Measurements from ENCODE around the gene HDGFL3. TPM values are rescaled to one million over a fixed set of nuclear protein-coding genes. Genes with fewer than 3 reads are reported as not detected.

Gene HDGFL3
- total and polyA plus RNA-seq, 2 experiments from 2014 or later, result 68.6 to 135 TPM

DNA sequence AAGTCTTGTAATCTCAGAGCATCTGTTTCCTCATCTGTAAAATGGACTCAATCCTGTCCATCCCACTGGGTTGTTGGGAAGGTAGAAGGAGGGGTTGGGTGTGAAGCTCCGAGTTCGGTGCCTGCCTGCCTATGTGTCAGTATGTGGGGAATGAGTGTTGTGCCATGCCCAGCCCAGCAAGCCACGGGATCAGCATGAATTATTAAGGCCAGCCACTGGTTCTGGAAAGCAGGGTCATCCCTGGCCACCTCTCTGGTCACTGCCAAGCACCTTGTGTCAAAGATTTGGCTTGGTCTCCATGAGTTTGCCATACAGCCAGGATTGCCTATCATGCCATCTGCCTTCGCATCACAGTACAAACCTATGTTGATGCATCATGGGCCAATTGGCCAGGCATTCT is 88.7 kb downstream of the HDGFL3 start (continued):
- TF ChIP-seq, protein P1, sequence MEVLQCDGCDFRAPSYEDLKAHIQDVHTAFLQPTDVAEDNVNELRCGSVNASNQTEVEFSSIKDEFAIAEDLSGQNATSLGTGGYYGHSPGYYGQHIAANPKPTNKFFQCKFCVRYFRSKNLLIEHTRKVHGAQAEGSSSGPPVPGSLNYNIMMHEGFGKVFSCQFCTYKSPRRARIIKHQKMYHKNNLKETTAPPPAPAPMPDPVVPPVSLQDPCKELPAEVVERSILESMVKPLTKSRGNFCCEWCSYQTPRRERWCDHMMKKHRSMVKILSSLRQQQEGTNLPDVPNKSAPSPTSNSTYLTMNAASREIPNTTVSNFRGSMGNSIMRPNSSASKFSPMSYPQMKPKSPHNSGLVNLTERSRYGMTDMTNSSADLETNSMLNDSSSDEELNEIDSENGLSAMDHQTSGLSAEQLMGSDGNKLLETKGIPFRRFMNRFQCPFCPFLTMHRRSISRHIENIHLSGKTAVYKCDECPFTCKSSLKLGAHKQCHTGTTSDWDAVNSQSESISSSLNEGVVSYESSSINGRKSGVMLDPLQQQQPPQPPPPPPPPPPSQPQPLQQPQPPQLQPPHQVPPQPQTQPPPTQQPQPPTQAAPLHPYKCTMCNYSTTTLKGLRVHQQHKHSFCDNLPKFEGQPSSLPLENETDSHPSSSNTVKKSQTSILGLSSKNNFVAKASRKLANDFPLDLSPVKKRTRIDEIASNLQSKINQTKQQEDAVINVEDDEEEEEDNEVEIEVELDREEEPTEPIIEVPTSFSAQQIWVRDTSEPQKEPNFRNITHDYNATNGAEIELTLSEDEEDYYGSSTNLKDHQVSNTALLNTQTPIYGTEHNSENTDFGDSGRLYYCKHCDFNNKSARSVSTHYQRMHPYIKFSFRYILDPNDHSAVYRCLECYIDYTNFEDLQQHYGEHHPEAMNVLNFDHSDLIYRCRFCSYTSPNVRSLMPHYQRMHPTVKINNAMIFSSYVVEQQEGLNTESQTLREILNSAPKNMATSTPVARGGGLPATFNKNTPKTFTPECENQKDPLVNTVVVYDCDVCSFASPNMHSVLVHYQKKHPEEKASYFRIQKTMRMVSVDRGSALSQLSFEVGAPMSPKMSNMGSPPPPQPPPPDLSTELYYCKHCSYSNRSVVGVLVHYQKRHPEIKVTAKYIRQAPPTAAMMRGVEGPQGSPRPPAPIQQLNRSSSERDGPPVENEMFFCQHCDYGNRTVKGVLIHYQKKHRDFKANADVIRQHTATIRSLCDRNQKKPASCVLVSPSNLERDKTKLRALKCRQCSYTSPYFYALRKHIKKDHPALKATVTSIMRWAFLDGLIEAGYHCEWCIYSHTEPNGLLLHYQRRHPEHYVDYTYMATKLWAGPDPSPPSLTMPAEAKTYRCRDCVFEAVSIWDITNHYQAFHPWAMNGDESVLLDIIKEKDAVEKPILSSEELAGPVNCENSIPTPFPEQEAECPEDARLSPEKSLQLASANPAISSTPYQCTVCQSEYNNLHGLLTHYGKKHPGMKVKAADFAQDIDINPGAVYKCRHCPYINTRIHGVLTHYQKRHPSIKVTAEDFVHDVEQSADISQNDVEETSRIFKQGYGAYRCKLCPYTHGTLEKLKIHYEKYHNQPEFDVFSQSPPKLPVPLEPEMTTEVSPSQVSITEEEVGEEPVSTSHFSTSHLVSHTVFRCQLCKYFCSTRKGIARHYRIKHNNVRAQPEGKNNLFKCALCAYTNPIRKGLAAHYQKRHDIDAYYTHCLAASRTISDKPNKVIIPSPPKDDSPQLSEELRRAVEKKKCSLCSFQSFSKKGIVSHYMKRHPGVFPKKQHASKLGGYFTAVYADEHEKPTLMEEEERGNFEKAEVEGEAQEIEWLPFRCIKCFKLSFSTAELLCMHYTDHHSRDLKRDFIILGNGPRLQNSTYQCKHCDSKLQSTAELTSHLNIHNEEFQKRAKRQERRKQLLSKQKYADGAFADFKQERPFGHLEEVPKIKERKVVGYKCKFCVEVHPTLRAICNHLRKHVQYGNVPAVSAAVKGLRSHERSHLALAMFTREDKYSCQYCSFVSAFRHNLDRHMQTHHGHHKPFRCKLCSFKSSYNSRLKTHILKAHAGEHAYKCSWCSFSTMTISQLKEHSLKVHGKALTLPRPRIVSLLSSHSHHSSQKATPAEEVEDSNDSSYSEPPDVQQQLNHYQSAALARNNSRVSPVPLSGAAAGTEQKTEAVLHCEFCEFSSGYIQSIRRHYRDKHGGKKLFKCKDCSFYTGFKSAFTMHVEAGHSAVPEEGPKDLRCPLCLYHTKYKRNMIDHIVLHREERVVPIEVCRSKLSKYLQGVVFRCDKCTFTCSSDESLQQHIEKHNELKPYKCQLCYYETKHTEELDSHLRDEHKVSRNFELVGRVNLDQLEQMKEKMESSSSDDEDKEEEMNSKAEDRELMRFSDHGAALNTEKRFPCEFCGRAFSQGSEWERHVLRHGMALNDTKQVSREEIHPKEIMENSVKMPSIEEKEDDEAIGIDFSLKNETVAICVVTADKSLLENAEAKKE (CRISPR knock-in tag; IDR thresholded peaks at IDR 0.05), result no peak
- TF ChIP-seq JUNB (IDR thresholded peaks at IDR 0.05; ENCODE audit: unreplicated experiment), result no peak

DNA sequence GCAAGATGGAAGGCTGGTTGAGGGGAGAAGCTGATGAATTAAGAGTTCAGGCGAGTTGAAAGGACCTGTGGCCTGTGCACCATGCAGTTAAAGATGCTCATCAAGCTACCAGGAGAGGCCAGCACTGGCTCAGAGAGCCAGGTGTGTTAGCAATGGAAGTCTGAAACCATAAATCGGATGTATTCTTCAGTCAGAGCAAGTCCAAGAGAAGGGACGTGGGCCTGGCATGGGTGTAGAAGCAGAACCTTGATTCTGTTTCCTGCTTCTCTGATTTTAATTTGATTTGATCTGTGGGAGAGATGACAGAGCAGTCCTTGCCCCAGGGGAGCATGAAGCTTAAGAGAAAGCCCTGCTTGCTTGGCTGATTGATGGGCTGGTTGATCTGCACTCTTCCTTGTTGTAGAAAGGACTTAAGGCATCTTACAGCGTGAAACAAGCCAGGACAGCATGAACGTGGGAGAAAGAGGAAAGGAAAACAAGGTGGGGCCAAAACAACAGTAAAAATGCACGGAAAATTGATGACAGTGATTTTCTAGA is 89.3 kb downstream of the HDGFL3 start:
- H3K4me1 Mint-ChIP-seq, result peaks cover 3% of the 10 kb centered on the region
- H3K27me3 Mint-ChIP-seq (ENCODE audit: insufficient read depth, low read depth, poor library complexity), result peaks cover 3% of the 10 kb centered on the region
- no peak overlapping the region for H3K4me3 Mint-ChIP-seq
- Histone ChIP-seq H3K4me3 (no peak overlapping the region), H3K27ac (ENCODE audit: low read depth) (no peak overlapping the region), H3K4me2 (no peak overlapping the region), H4K20me1 (replicated peaks; ENCODE audit: insufficient read depth) (no peaks in the 10 kb centered on the region), H3K36me3 (ENCODE audit: insufficient read depth) (no peaks in the 10 kb centered on the region), H3F3A (replicated peaks; ENCODE audit: low read depth) (no peaks in the 10 kb centered on the region), H3K27me3 (ENCODE audit: insufficient read depth) (no peaks in the 10 kb centered on the region), H2AFZ (no peak overlapping the region), H3K79me2 (replicated peaks; ENCODE audit: insufficient read depth) (no peaks in the 10 kb centered on the region), H3K9me2 (ENCODE audit: insufficient read depth) (no peaks in the 10 kb centered on the region), H3K4me1 (ENCODE audit: insufficient read depth) (no peaks in the 10 kb centered on the region)
- no peaks in the 10 kb centered on the region for H3K36me3 Mint-ChIP-seq (ENCODE audit: low read depth)
- DNase-seq (ENCODE audit: low spot score), result no peak
- no peaks in the 10 kb centered on the region; the same call in 2 of the 3 replicates for H3K9me3 Mint-ChIP-seq
- TF ChIP-seq CREB1 (CRISPR knock-in tag; IDR thresholded peaks at IDR 0.05; ENCODE audit: low read depth) (no peak), REST (IDR thresholded peaks at IDR 0.05; ENCODE audit: unreplicated experiment) (no peak), STAT1 (IDR thresholded peaks at IDR 0.05; ENCODE audit: unreplicated experiment) (no peak), NANOG (IDR thresholded peaks at IDR 0.05; ENCODE audit: borderline replicate concordance) (no peak), JUNB (IDR thresholded peaks at IDR 0.05; ENCODE audit: unreplicated experiment) (no peak), EZH2 (IDR thresholded peaks at IDR 0.05; ENCODE audit: low read depth, unreplicated experiment) (no peak), POLR2AphosphoS5 (IDR thresholded peaks at IDR 0.05; ENCODE audit: low read depth) (no peak)
- no peak; the same call in 2 of the 3 replicates for ATAC-seq
- H3K27ac Mint-ChIP-seq, result no peak overlapping the region
